ENCODE measurements around the gene CAMK2B.

CAMK2B gene

DNA sequence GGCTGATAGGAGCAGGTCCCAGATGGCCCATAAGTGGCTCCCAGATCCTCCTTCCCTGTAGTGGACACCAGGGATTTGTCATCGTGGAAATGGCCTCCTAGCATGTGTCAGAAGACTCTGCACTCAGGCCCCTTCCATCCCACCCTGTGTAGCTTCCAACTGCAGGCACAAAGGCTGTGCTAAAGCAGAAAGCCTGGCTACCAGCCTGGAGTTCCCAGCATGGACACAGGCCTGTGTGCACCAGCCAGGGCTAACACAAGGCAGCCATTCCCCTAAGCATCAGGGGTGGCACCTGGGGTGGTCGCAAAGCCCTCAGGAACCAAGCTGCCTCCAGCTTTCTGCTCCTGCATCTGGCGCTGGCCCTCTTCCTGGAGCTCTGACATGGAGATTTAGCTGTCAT lies 4.5 kb upstream of the CAMK2B start:
- no peak for DNase-seq (ENCODE audit: low read depth in 2 of 2)

- DNase-seq (ENCODE audit: low read depth in 2 of 2): no peak
Measured at GRCh38 chr7:44329081-44329480, 3.7 kb upstream of the CAMK2B start.

DNA sequence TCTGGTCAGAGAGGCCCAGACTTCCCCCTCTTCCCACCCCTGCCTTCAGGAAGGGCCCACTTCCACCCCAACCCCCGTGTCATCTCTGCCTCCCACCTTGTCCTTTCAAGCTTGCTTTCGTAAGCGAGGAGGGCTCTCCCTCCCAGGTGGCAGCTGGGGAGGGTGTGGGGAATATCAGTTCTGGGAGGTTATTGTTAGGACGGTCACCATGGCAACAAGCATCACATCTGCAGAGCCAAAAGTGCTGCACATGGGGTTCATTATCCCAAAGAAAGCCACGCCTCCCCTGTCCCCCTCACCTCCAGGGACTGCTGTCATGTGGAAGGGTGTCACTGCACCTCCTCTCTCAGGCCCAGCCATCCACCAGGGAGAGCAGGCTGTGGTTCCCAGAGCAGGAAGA lies 2.6 kb upstream of the CAMK2B start:
- no peak for DNase-seq (ENCODE audit: low read depth in 2 of 2)

- no peak for DNase-seq (ENCODE audit: low read depth in 2 of 2)
Measured at GRCh38 chr7:44326261-44327125, 1.1 kb upstream of the CAMK2B start.

DNA sequence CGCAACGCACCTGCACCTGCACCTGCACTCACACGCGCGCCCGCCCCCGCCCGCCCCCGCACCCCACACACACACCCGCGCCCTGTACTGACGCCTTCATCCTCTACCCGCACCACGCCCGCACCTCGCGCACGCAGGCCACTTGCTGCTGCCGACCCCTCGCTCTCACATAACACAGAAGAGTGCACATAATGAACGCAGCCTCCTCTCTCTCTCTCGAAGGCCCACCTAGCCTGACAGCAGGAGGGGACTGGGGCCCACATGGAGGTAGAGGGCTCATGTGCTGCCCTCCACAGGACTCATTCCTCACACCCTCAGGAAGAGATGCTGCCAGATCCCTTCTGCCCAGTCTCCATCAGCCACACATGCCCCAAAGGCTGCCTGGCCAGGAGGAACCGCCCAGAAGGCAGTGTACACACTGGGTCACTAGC lies 432 bp upstream of the CAMK2B start:
- DNase-seq (ENCODE audit: low read depth in 2 of 2): no peak

DNA sequence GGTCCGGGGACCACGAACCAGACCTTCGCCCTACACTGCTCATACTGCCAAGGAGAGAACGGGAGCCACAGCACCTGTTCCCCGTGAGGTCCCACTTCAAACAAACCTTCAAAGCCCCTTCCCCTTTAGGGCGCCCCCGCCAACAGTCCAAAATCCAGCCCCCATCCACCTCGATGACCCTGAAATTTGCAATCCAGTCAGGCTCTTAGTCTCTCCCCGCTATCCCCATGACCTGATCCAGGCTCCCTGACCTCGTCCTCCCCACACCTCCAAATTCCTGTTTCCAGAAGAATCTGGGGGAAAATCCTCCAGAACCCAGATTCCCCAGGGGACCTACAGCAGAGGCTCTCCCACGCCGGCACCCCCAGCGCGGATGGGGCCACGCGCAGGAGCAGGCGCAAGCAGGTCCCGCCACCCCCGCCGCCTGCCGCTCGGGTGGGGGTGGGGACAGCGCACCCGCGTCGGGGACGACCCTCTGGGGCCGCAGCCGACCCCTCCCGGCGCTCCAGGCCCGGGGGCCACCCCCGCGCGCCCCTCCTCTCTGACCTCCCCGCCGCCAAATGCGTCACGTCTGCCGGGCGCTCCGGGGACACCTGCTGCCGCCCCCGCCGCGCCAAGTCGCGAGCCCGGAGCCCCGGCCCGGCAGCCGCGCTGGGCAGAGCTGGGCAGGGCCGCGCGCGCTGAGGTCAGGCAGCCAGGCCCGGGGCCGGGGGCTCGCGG lies 753 bp downstream of the CAMK2B start:
- DNase-seq (ENCODE audit: low read depth in 2 of 2): no peak

- no peak for DNase-seq (ENCODE audit: low read depth in 2 of 2)
Measured at GRCh38 chr7:44324204-44324480, 1.3 kb downstream of the CAMK2B start.

GRCh38 chr7:44323381-44324203 lies 1.8 kb downstream of the CAMK2B start:
- DNase-seq (ENCODE audit: low read depth in 2 of 2): no peak

DNA sequence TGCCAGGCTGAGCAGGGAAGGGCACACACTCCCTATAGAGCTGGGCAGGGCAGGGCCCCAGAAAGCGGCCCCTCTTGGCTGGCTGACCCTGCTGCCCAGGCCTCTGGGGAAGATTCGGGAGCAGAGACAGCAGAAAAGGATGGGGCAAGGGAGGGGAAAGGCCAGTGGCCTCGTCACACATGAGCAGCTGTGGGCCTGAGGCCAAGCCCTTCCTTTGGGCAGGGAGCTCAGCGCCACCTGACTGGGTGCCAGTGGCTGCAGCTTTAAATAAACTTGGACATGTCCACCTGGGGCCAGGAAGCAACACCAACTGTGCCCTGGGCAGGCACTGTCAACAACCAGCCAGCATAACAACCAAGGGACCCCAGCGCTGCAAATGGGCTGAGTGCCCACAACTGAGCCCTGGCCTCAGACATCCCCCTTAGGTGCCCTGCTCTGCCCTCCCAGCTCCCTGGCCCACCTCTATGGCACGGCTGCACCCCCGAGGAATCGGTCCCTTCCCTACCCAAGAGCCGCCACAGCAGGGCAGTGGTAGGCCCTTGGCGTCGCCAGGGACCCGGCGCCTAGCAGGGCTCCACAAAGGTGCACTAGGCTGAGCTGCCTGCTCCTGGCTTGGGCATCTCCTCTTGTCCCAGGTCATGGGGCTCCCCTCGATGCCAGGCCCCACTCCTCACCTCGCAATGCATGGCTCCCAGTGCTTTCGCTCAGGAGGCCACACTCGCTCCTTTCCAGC lies 2.6 kb downstream of the CAMK2B start:
- DNase-seq (ENCODE audit: low read depth in 2 of 2): no peak

DNA sequence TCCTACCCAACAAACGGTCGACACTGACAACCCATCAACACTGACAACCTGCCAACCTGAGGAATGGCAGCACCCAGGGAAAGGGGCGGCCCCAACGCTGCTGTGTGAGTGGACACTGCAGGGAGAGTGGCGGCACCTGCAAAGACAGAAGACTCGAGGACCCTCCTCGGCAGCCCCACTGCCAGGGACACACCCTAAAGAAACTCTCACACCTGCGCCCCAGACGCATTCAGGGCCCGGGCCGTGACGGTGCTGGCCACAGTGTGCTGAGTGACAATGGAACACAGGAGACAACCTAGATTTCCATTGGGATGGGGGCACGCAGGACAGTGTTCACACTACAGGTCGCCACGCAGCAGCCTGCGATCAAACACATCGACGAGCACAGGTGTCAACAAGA lies 3.6 kb downstream of the CAMK2B start:
- DNase-seq (ENCODE audit: low read depth in 2 of 2): no peak

GRCh38 chr7:44320794-44321371 lies 4.5 kb downstream of the CAMK2B start:
- no peak for DNase-seq (ENCODE audit: low read depth in 2 of 2)

DNA sequence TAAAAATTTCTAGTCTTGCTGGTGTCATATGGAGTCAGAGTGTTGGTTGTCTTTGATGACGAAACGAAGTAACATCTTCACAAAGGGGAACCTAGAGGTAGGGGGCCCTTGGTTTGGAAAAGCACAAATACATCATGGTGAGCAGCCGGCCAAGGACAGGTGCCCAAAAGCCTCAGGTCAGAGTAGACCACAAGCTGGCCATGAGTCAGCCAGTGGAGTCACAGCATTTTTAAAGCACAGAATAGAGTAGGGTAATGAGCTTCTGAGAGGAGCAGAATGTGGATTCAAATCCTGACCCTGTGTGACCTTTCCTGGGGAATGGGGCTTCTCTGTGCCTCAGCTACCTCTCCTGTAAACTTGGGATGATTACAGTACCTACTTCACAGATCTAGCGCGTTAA lies 5.3 kb downstream of the CAMK2B start:
- DNase-seq (ENCODE audit: low read depth in 2 of 2): no peak

DNA sequence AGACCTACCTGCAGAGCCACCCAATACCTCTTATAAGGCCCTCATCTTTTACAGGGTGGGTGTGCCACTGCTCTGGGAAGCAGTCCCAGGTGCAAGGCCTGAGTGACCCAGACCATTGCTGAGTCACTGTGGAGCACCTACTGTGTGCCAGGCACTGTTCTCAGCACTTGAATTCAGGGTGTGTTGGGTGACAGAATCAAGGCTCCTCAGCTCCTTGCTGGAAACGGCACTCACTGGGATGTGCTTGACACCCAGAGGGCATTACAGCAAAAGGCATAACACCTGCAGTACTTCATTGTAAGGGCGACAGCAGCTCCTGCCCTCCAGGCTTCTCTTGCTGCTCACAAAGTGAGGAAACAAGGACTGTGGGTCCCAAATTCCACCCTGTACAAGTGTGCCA lies 7.1 kb downstream of the CAMK2B start:
- DNase-seq (ENCODE audit: low read depth in 2 of 2): no peak

DNA sequence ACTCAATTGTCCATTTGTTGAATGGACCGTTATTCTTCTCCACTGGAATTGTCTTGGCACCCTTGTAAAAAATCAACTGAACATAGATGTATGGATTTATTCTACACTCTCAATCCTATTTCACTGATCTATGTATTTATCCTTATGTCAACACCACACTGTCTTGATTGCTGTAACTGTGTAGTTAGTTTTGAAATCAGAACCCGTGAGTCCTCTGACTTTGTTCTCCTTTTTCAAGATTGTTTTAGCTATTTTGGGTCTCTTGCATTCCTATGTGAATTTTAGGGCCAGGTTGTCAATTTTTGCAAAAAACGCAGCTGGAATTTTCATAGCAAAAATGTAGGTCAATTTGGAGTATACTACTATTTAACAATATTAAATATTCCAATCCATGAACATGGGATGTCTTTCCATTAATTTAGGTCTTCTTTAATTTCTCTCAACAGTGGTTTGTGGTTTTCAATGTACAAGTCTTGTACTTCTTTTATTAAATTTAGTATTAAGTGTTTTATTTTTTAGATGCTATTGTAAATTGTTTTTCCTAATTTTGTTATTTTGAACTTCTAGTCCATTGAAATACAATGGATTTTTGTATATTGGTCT lies 10.0 kb downstream of the CAMK2B start:
- DNase-seq (ENCODE audit: low read depth in 2 of 2): no peak

GRCh38 chr7:44313621-44314031 lies 11.8 kb downstream of the CAMK2B start:
- no peak for DNase-seq (ENCODE audit: low read depth in 2 of 2)

DNA sequence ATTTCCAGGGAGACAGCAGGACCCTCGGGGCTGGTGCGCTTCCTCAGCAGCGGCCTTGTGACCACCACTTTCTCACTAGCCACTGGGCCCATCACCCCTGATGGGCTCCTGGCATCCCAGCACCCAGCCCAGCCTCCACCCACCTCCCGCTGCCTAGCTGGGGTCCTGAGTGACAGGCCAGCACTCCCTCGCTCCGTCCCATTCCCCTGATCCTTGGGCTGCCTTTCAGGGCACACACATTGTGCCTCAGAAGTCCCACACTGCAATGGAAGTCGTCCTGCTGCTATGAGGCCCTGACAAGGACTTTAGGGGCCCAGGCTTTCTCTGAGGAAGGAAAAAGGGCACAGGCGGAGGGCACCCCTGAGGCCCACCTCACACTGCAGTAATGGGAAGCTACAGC lies 12.4 kb downstream of the CAMK2B start:
- DNase-seq (ENCODE audit: low read depth in 2 of 2): no peak

GRCh38 chr7:44311561-44312495 lies 13.6 kb downstream of the CAMK2B start:
- DNase-seq (ENCODE audit: low read depth in 2 of 2): no peak

GRCh38 chr7:44310221-44310848 lies 15.1 kb downstream of the CAMK2B start:
- DNase-seq (ENCODE audit: low read depth in 2 of 2): no peak

DNA sequence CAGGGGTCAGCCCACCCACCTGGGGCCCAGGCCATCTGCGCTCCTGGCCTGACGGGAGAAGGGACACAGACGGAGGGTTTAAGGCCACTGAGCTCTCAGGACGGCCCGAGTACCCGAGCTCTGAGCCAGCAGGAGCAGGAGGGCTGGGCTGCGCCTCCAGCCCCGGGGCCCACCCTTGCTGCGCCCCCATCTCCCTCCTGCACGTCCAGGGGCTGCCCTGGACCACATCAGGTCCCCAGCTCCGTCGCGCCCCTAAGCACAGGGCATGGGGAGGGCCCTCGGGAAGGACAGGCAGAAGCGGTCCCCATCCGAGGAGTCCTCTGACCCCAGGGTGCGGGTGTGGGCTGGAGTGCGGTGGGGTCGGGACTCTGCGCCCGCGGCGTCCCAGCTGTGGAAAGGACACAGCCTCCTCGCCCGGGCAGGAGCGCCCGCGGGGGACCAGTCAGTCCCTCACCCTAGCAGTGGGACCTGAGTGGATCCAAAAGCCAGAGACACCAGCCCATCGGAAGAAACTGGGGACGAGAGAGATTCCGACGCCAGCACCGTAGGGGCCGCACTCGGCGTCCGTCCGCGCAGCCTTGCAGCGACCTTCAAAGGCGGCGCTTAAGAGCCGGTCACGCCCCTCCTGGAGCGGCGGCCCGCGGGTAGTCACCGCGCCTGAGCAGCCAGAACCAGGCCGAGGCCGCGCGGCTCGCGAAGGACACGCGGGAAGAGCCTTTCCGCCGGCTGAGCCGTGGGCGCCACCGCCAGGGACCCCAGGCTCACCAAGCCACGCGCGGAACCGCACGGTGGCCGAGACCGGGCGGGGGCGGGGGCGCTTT lies 15.9 kb downstream of the CAMK2B start:
- DNase-seq (ENCODE audit: low read depth in 2 of 2): peak; percentile 23 to 26
